Adrenal gland (tissue), 12 donors: Measurements from ENCODE around the gene L3MBTL1. TPM values are rescaled to one million over a fixed set of nuclear protein-coding genes. Genes with fewer than 3 reads are reported as not detected.
"Not testable (repeated sequence)": the region's sequence is repeated elsewhere in the genome, so short reads cannot be mapped to it uniquely, and the experiment has no call there.

Experiments used
- DNase-seq, 7 donors: peaks; one replicate each; pipeline ENCODE4 v3.0.0-alpha.2; 2019 to 2020
- H3K27ac ChIP-seq, 5 donors: fragments of 200-600 bp; sonication (generic) in 4 of 5; 1 replicate in 3 of 5; 2 replicates in 2 of 5; pipeline versions ENCODE4 v1.5.1 to v1.8.0; 2016 to 2020; ENCODE audit warnings: mild to moderate bottlenecking in 1 of 5
- H3K27me3 ChIP-seq: fragments of 200-600 bp; 2 replicates; pipeline ENCODE4 v1.8.0; 2021
- H3K36me3 ChIP-seq, 2 donors: fragments of 200-600 bp; replicated peaks in 1 of 2; 1 replicate in 1 of 2; 2 replicates in 1 of 2; pipeline versions ENCODE4 v1.5.1 to v1.8.0; 2018 to 2022
- H3K4me1 ChIP-seq, 2 donors: fragments of 200-600 bp; replicated peaks in 1 of 2; 1 replicate in 1 of 2; 2 replicates in 1 of 2; pipeline versions ENCODE4 v1.5.1 to v1.8.0; 2018 to 2021
- H3K4me3 ChIP-seq, 4 donors: fragments of 200-600 bp; sonication (generic) in 3 of 4; one replicate each; pipeline ENCODE4 v1.5.1; 2016 to 2018
- H3K9me3 ChIP-seq, 3 donors: fragments of 200-600 bp; sonication (generic) in 1 of 3; replicated peaks in 1 of 3; 1 replicate in 2 of 3; 2 replicates in 1 of 3; pipeline versions ENCODE4 v1.5.1 to v1.8.0; 2016 to 2021
- CTCF ChIP-seq, 6 experiments: fragments of 450-650 bp in 4 of 6; fragments of 200-600 bp in 2 of 6; sonication (generic) in 1 of 6; IDR thresholded peaks; 1 replicate in 5 of 6; 2 replicates in 1 of 6; pipeline versions ENCODE4 v1.5.1 to v1.8.0; 2016 to 2021; ENCODE audit warnings: antibody characterized with exemption in 6 of 6, mild to moderate bottlenecking in 2 of 6, moderate library complexity in 1 of 6
- POLR2A ChIP-seq, 2 donors: fragments of 450-650 bp; IDR thresholded peaks; one replicate each; pipeline ENCODE4 v1.6.1; 2017; ENCODE audit warnings: antibody characterized with exemption in 2 of 2, mild to moderate bottlenecking in 2 of 2, moderate library complexity in 1 of 2
- WGBS, 4 donors: extraction: QIAGEN DNeasy Blood & Tissue Kit in 2 of 4; methylation state at CpG; one replicate each; pipeline versions ENCODE4 v1.1.5 to v1.1.7; 2013 to 2017; 5-methylcytosine and 5-hydroxymethylcytosine counted together
- intact Hi-C, 2 donors: fragments of 100-400 bp; cut with DNase I; formaldehyde crosslinking; loops; one replicate each; pipeline versions ENCODE4 v1.14.1 to v1.15.0; 2022 to 2023
- polyA plus RNA-seq, 3 donors: library from polyadenylated mRNA; stranded (reverse); fragments of 200-250 nt in 2 of 3; fragments of 350-450 nt in 1 of 3; fragmentation: Illumina TruSeq in 1 of 3; extraction: RNeasy Lipid Tissue Mini Kit (QIAGEN cat#74804) in 1 of 3; gene quantifications; one replicate each; pipeline ENCODE4 v1.2.3, GENCODE V29; 2013 to 2014
- total RNA-seq, 9 donors: library from RNA; depleted of rRNA in 4 of 9; stranded (reverse); fragments of >200 nt in 4 of 9; fragments of 120-200 nt in 1 of 9; fragmentation: NEBNext Ultra II Directional in 1 of 9; extraction: Animal tissue kit (Norgen Biotek cat#: 25700) in 1 of 9; gene quantifications; one replicate each; pipeline versions ENCODE4 v1.1.0 to v1.2.4, GENCODE V29; 2013 to 2023
- donor health status: healthy with polysubstance abuse.
- donor health status: Bipolar disorder and iron deficiency.
- donor health status: DM: yes; HTN: yes; CAD: no.
- donor health status: DM: no; HTN: no; CAD: no.
- donor health status: DM: no; HTN: no; CAD: no.
- donor health status: DM: yes; HTN: yes; CAD: no.

The L3MBTL1 gene
- total and polyA plus RNA-seq, 12 donors, result 3.3 to 24.4 (median 14.0) TPM

- Histone ChIP-seq H3K36me3 (peaks cover 0 to 3% of the 10 kb centered on the region in 2 donors), H3K9me3 (no peaks in the 10 kb centered on the region), H3K4me1 (peaks cover 0 to 4% of the 10 kb centered on the region in 2 donors), H3K4me3 (no peak overlapping the region), H3K27me3 (no peaks in the 10 kb centered on the region), H3K27ac (no peak overlapping the region)
- WGBS, 4 donors, result 86 to 92% (median 89%) methylated on average over 4 of the region's 4 CpGs
- intact Hi-C loops, result no loop called here
- no peak for TF ChIP-seq POLR2A (IDR thresholded peaks at IDR 0.05)
- TF ChIP-seq CTCF (IDR thresholded peaks at IDR 0.05), result no peak
- DNase-seq, result no peak
These were observed 29.9 kb upstream of the L3MBTL1 start for GRCh38 chr20:43477619-43478018.

- intact Hi-C loops, result no loop called here
- WGBS, 4 donors, result 81 to 95% (median 91%) methylated on average over 2 of the region's 2 CpGs
These were observed 17.5 kb upstream of the L3MBTL1 start for GRCh38 chr20:43490038-43490437.

GRCh38 chr20:43492101-43492500, 15.4 kb upstream of the L3MBTL1 start:
- no peaks in the 10 kb centered on the region for H3K27me3 ChIP-seq
- no peak for DNase-seq
- H3K27ac ChIP-seq, result no peak overlapping the region
- no peaks in the 10 kb centered on the region for H3K9me3 ChIP-seq
- intact Hi-C loops, result no loop called here
- H3K4me3 ChIP-seq, result no peak overlapping the region
- H3K36me3 ChIP-seq, result no peaks in the 10 kb centered on the region
- TF ChIP-seq CTCF (IDR thresholded peaks at IDR 0.05) (no peak), POLR2A (IDR thresholded peaks at IDR 0.05) (no peak)
- no peaks in the 10 kb centered on the region for H3K4me1 ChIP-seq
- WGBS, 4 donors, result 90 to 99% (median 94%) methylated on average over 3 of the region's 3 CpGs

More at GRCh38 chr20:43490038-43490437, 17.5 kb upstream of the L3MBTL1 start:
- H3K9me3 ChIP-seq, result no peaks in the 10 kb centered on the region
- no peak for DNase-seq
- H3K27me3 ChIP-seq, result no peaks in the 10 kb centered on the region
- H3K36me3 ChIP-seq, result no peaks in the 10 kb centered on the region
- no peaks in the 10 kb centered on the region for H3K4me1 ChIP-seq
- no peak overlapping the region for H3K4me3 ChIP-seq
- no peak overlapping the region for H3K27ac ChIP-seq
- TF ChIP-seq POLR2A (IDR thresholded peaks at IDR 0.05) (no peak), CTCF (IDR thresholded peaks at IDR 0.05) (no peak)

GRCh38 chr20:43495388-43495787, 12.1 kb upstream of the L3MBTL1 start:
- no peak for DNase-seq
- TF ChIP-seq POLR2A (IDR thresholded peaks at IDR 0.05) (no peak), CTCF (IDR thresholded peaks at IDR 0.05) (no peak)
- Histone ChIP-seq H3K4me3 (no peak overlapping the region), H3K4me1 (no peaks in the 10 kb centered on the region), H3K27ac (no peak overlapping the region), H3K27me3 (no peaks in the 10 kb centered on the region), H3K36me3 (no peaks in the 10 kb centered on the region), H3K9me3 (no peaks in the 10 kb centered on the region)
- intact Hi-C loops, result no loop called here
- 46 to 97% (median 69%) methylated on average over 2 of the region's 2 CpGs for WGBS, 4 donors

- intact Hi-C loops, H3K4me3 ChIP-seq, H3K36me3 ChIP-seq, H3K4me1 ChIP-seq, H3K27me3 ChIP-seq, DNase-seq, H3K9me3 ChIP-seq, H3K27ac ChIP-seq: not testable (repeated sequence)
- WGBS, 4 donors, result 90 to 95% (median 94%) methylated on average over 8 of the region's 8 CpGs
These were observed 5.5 kb upstream of the L3MBTL1 start for GRCh38 chr20:43502021-43502420.
